Measurements from ENCODE around the gene CHTOP. TPM values are rescaled to one million over a fixed set of nuclear protein-coding genes. Genes with fewer than 3 reads are reported as not detected.

CHTOP gene
- total and polyA plus RNA-seq, 11 donors, result 48.4 to 92.0 (median 72.9) TPM

DNA sequence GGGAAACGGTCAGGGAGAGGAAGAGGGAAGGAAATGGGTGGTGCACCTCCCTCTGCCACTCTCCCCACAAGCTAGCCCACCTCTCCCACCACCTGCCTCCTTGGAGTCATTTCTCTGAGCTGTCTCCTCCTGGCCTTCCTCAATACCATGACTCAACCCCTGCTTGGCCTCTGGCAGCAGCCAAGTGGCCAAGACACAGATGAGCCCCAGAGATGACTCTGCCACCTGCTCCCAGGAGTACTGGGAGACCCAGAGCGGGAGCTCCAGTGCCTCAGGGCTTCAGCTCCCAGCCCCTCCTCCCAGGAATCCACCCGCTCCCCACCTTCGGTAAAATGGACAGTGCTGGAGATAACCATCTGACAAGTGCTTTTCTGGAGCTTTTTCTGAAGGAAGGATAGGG is 23.5 kb upstream of the CHTOP start:
- DNase-seq (no peak), ATAC-seq (no peak)
- intact Hi-C loops (cut with DNase I), result loop anchor here in 3 of 10 donors (5.0 kb wide), 2 partner anchors 38 to 78 kb away; no protein-coding TSS in a partner anchor
- TF ChIP-seq POLR2A (IDR thresholded peaks at IDR 0.05), result no peak
- TF ChIP-seq, protein P1, sequence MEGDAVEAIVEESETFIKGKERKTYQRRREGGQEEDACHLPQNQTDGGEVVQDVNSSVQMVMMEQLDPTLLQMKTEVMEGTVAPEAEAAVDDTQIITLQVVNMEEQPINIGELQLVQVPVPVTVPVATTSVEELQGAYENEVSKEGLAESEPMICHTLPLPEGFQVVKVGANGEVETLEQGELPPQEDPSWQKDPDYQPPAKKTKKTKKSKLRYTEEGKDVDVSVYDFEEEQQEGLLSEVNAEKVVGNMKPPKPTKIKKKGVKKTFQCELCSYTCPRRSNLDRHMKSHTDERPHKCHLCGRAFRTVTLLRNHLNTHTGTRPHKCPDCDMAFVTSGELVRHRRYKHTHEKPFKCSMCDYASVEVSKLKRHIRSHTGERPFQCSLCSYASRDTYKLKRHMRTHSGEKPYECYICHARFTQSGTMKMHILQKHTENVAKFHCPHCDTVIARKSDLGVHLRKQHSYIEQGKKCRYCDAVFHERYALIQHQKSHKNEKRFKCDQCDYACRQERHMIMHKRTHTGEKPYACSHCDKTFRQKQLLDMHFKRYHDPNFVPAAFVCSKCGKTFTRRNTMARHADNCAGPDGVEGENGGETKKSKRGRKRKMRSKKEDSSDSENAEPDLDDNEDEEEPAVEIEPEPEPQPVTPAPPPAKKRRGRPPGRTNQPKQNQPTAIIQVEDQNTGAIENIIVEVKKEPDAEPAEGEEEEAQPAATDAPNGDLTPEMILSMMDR (IDR thresholded peaks at IDR 0.05), result no peak
- no peak overlapping the region for H3K4me3 ChIP-seq
- no peaks in the 10 kb centered on the region for H3K27me3 ChIP-seq
- 54 to 67% (median 61%) methylated on average over 3 to 4 of the region's 4 CpGs for WGBS, 4 donors
- peaks cover 0 to 27% (median 24%) of the 10 kb centered on the region in 9 donors for H3K36me3 ChIP-seq
- no peaks in the 10 kb centered on the region for H3K9me3 ChIP-seq
- H3K4me1 ChIP-seq, result peaks cover 6 to 60% (median 25%) of the 10 kb centered on the region in 12 donors
- peak overlapping the region; percentile 87 to 99 (median 96) for H3K27ac ChIP-seq

DNA sequence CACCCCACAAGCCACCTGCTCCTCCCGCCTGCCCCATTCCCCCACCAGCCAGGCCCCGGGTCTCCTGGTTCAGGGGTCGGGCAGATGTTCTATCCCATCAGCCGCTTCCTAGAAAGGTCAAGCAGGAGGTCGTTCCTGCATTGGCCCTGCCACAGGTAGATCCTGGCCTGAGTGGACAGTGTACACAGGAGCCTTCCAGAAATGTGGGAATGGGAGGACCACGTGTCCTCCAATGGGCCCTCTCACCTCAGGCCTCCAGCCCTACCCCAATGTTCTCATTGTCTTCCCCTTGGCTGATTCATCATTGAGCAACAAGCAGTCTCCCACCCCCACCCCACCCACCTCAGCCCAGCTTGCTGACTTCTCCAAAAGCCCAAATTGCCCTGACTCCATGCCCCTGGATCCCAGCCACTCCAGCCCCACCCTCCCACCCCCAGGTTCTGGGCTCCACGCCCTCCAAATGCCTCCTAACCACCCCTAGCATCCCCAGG is 23.0 kb upstream of the CHTOP start:
- Histone ChIP-seq H3K9me3 (no peaks in the 10 kb centered on the region), H3K27me3 (no peaks in the 10 kb centered on the region), H3K4me1 (peaks cover 6 to 65% (median 25%) of the 10 kb centered on the region in 12 donors), H3K36me3 (peaks cover 0 to 22% (median 18%) of the 10 kb centered on the region in 9 donors), H3K4me3 (peak overlapping the region in 3 of 12 donors; percentile 59 to 88 (median 71)), H3K27ac (peak overlapping the region; percentile 87 to 99 (median 96))
- ATAC-seq, result peak in 1 of 4 donors; percentile 2
- intact Hi-C loops (cut with DNase I), result loop anchor here in 3 of 10 donors (5.0 kb wide), 2 partner anchors 39 to 79 kb away; no protein-coding TSS in a partner anchor
- TF ChIP-seq, protein P1 (IDR thresholded peaks at IDR 0.05), result no peak
- TF ChIP-seq POLR2A (IDR thresholded peaks at IDR 0.05), result no peak
- 82 to 95% (median 93%) methylated on average over 4 to 7 of the region's 7 CpGs for WGBS, 4 donors
- no peak for DNase-seq

DNA sequence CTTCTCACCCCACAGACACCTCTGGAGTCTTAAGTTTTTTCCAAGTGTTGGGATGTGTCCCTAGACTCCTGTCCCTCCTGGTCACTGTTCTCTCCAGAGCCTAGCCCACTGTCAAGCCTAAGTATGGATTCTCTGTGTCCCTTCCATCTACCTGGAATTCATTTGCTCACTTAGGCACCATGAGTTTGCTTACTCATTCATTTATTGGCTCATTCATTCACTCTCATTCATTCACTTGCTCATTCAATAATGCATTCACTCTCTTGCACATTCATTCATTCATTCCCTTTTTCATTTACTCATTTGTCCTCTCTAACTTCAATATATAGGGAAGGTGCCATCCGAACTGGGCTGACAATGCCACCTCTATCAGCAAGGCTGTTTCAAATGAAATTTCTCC is 22.5 kb upstream of the CHTOP start:
- Histone ChIP-seq H3K9me3 (no peaks in the 10 kb centered on the region), H3K4me1 (peaks cover 6 to 70% (median 30%) of the 10 kb centered on the region in 12 donors), H3K36me3 (peaks cover 0 to 18% (median 15%) of the 10 kb centered on the region in 9 donors), H3K27ac (peak overlapping the region in 6 of 12 donors; percentile 34 to 98 (median 84)), H3K27me3 (no peaks in the 10 kb centered on the region), H3K4me3 (peak overlapping the region in 8 of 12 donors; percentile 24 to 88 (median 57))
- ATAC-seq (no peak), DNase-seq (no peak)
- WGBS, 4 donors, result 81 to 90% (median 87%) methylated on average over 1 of the region's 1 CpG
- TF ChIP-seq, protein P1 (IDR thresholded peaks at IDR 0.05), result no peak
- no peak for TF ChIP-seq POLR2A (IDR thresholded peaks at IDR 0.05)
- intact Hi-C loops (cut with DNase I), result loop anchor here in 3 of 10 donors (5.0 kb wide), 2 partner anchors 39 to 79 kb away; no protein-coding TSS in a partner anchor

DNA sequence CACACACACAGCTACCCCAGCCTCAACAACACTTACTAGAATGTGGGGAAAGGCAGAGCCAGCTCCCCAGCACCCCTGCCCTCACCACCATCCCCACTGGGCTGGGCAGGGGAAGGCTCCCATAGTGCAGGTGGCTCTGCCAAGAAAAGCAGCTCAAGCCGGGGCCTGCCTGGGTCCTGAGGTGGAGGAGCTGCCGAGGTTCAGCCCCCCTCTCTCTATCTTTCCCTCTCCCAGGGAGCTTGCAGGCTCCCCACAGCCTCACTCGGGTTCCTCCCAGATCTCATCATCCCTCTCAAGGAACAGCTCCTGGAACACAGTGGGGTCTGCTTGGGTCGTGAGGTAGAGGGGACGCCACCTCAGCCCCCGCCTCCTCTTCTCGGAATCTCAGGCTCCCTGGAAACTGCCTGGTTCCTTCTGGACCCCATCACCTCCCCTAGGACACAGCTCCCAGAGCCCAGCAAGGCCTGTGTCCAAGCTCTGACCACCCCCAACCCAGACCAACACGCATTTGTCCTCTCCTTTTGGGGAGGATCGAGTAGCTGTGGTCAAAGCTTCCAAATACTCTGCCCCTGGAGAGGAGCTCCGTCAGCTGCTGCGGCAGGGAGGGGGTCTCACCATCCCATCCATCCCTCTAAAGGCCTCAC is 21.6 kb upstream of the CHTOP start:
- Histone ChIP-seq H3K27me3 (no peaks in the 10 kb centered on the region), H3K36me3 (peaks cover 0 to 9% (median 6%) of the 10 kb centered on the region in 9 donors), H3K27ac (peak overlapping the region; percentile 34 to 97 (median 83)), H3K4me1 (peaks cover 6 to 74% (median 36%) of the 10 kb centered on the region in 12 donors), H3K9me3 (no peaks in the 10 kb centered on the region), H3K4me3 (peak overlapping the region; percentile 15 to 88 (median 58))
- DNase-seq, result no peak
- no peak for ATAC-seq
- 37 to 54% (median 43%) methylated on average over 9 to 11 of the region's 11 CpGs for WGBS, 4 donors
- TF ChIP-seq POLR2A (IDR thresholded peaks at IDR 0.05), result no peak
- TF ChIP-seq, protein P1 (IDR thresholded peaks at IDR 0.05), result no peak
- intact Hi-C loops (cut with DNase I), result loop anchor here in 3 of 10 donors (2.0 to 5.0 kb wide), 4 partner anchors 19 to 80 kb away; no protein-coding TSS in a partner anchor

Data from heart left ventricle (tissue), 16 donors.